Endothelial cell of umbilical vein (primary cell): ENCODE results near the gene EPHA10.

Source experiments
- CTCF ChIP-seq, 2 donors: IDR thresholded peaks; 1 replicate in 1 of 2; 2 replicates in 1 of 2; pipeline ENCODE4 v1.5.1; 2011; ENCODE audit warnings: low read length in 2 of 2, mild to moderate bottlenecking in 2 of 2, moderate library complexity in 2 of 2, control low read depth in 1 of 2, inconsistent platforms in 1 of 2, low read depth in 1 of 2; ENCODE audit not compliant: insufficient read depth in 1 of 2; ENCODE audit errors: extremely low read depth in 1 of 2
- EZH2 ChIP-seq: IDR thresholded peaks from 2 replicates; pipeline ENCODE4 v1.6.1; 2012; ENCODE audit warnings: borderline replicate concordance, low read depth, mild to moderate bottlenecking, moderate library complexity, low read length, inconsistent platforms; ENCODE audit not compliant: severe bottlenecking
- FOS ChIP-seq: IDR thresholded peaks from 2 replicates; pipeline ENCODE4 v1.6.1; 2011; ENCODE audit warnings: mild to moderate bottlenecking, low read length, moderate library complexity, borderline replicate concordance; ENCODE audit not compliant: insufficient read depth
- JUN ChIP-seq: IDR thresholded peaks from 2 replicates; pipeline ENCODE4 v1.6.1; 2011; ENCODE audit warnings: borderline replicate concordance, low read depth; ENCODE audit not compliant: insufficient read length, insufficient read depth
- POLR2A ChIP-seq: IDR thresholded peaks from 2 replicates; pipeline ENCODE4 v1.6.1; 2012; ENCODE audit warnings: low read depth, mild to moderate bottlenecking, control low read depth, low read length
- POLR2AphosphoS5 ChIP-seq: IDR thresholded peaks from 2 replicates; pipeline ENCODE4 v1.6.1; 2012; ENCODE audit warnings: low read depth, mild to moderate bottlenecking, control low read depth, low read length, moderate library complexity; ENCODE audit not compliant: insufficient read depth

- TF ChIP-seq EZH2 (no peak), JUN (no peak), CTCF (IDR thresholded peaks at IDR 0.05; ENCODE audit: extremely low read depth in 1 of 2, insufficient read depth in 1 of 2, low read depth in 1 of 2, low read length in 2 of 2) (no peak), POLR2A (no peak), FOS (no peak), POLR2AphosphoS5 (no peak)
Measured at GRCh38 chr1:37680933-37681332, 84.0 kb downstream of the EPHA10 start.
